Thyroid gland (tissue), 4 donors: ENCODE results near the gene SIX2. TPM values are rescaled to one million over a fixed set of nuclear protein-coding genes. Genes with fewer than 3 reads are reported as not detected.
"Not testable (repeated sequence)": the region's sequence is repeated elsewhere in the genome, so short reads cannot be mapped to it uniquely, and the experiment has no call there.

Experiments used
- DNase-seq, 2 donors: peaks; one replicate each; pipeline ENCODE4 v3.0.0-alpha.2; 2019
- H3K27ac ChIP-seq, 3 donors: fragments of 200-600 bp; sonication (generic); 1 replicate in 2 of 3; 2 replicates in 1 of 3; pipeline ENCODE4 v1.5.1; 2016 to 2019; ENCODE audit warnings: mild to moderate bottlenecking in 1 of 3, moderate library complexity in 1 of 3
- H3K27me3 ChIP-seq: fragments of 200-600 bp; sonication (generic); one replicate; pipeline ENCODE4 v1.5.1; 2019
- H3K36me3 ChIP-seq, 2 donors: fragments of 200-600 bp; sonication (generic); one replicate each; pipeline ENCODE4 v1.5.1; 2016 to 2019
- H3K4me1 ChIP-seq, 2 donors: fragments of 200-600 bp; sonication (generic); one replicate each; pipeline ENCODE4 v1.5.1; 2017 to 2019
- H3K4me3 ChIP-seq, 3 donors: fragments of 200-600 bp; sonication (generic); replicated peaks in 1 of 3; 1 replicate in 2 of 3; 2 replicates in 1 of 3; pipeline ENCODE4 v1.5.1; 2016; ENCODE audit warnings: mild to moderate bottlenecking in 1 of 3
- H3K9me3 ChIP-seq: fragments of 200-600 bp; sonication (generic); one replicate; pipeline ENCODE4 v1.5.1; 2017
- CTCF ChIP-seq, 6 experiments: fragments of 200-600 bp in 3 of 6; fragments of 450-650 bp in 3 of 6; sonication (generic) in 3 of 6; IDR thresholded peaks; one replicate each; pipeline ENCODE4 v1.5.1; 2016 to 2019; ENCODE audit warnings: antibody characterized with exemption in 6 of 6, mild to moderate bottlenecking in 2 of 6, inconsistent platforms in 1 of 6, moderate library complexity in 1 of 6
- POLR2A ChIP-seq, 2 donors: fragments of 450-650 bp; IDR thresholded peaks; one replicate each; pipeline ENCODE4 v1.6.1; 2017; ENCODE audit warnings: antibody characterized with exemption in 2 of 2, mild to moderate bottlenecking in 2 of 2, moderate library complexity in 1 of 2
- WGBS, 2 donors: methylation state at CpG; one replicate each; pipeline ENCODE4 v1.1.5; 2017; 5-methylcytosine and 5-hydroxymethylcytosine counted together
- intact Hi-C: fragments of 100-400 bp; cut with DNase I; formaldehyde crosslinking; loops from one replicate; pipeline ENCODE4 v1.15.1; 2023
- total RNA-seq, 4 donors: library from RNA; depleted of rRNA; stranded (reverse); fragments of >200 nt; gene quantifications; one replicate each; pipeline ENCODE4 v1.2.3, GENCODE V29; 2016

Gene SIX2
- total RNA-seq, 4 donors from 2014 or later = 0.24 to 3.1 (median 1.5) TPM; not detected in 1

GRCh38 chr2:45043174-45043573, 33.9 kb upstream of the SIX2 start:
- H3K27ac ChIP-seq = no peak overlapping the region
- no peaks in the 10 kb centered on the region for H3K36me3 ChIP-seq
- TF ChIP-seq POLR2A (IDR thresholded peaks at IDR 0.05) = no peak
- no peak for TF ChIP-seq CTCF (IDR thresholded peaks at IDR 0.05)
- H3K4me3 ChIP-seq = no peak overlapping the region
- H3K27me3 ChIP-seq = no peaks in the 10 kb centered on the region
- DNase-seq = no peak
- 63 to 67% methylated on average over 6 of the region's 6 CpGs for WGBS, 2 donors
- H3K9me3 ChIP-seq = no peaks in the 10 kb centered on the region
- intact Hi-C loops = no loop called here
- peaks cover 4 to 23% of the 10 kb centered on the region in 2 donors for H3K4me1 ChIP-seq

- Histone ChIP-seq H3K4me1 (peaks cover 4 to 23% of the 10 kb centered on the region in 2 donors), H3K9me3 (no peaks in the 10 kb centered on the region), H3K27me3 (no peaks in the 10 kb centered on the region), H3K4me3 (no peak overlapping the region), H3K36me3 (no peaks in the 10 kb centered on the region), H3K27ac (no peak overlapping the region)
- DNase-seq = no peak
- TF ChIP-seq CTCF (IDR thresholded peaks at IDR 0.05) = no peak
- TF ChIP-seq POLR2A (IDR thresholded peaks at IDR 0.05) = no peak
- intact Hi-C loops = no loop called here
- 27 to 48% methylated on average over 2 of the region's 2 CpGs for WGBS, 2 donors
Measured at GRCh38 chr2:45042401-45042800, 33.1 kb upstream of the SIX2 start.

- TF ChIP-seq POLR2A (IDR thresholded peaks at IDR 0.05) (no peak), CTCF (IDR thresholded peaks at IDR 0.05) (no peak)
- Histone ChIP-seq H3K4me1 (peaks cover 4 to 23% of the 10 kb centered on the region in 2 donors), H3K9me3 (no peaks in the 10 kb centered on the region), H3K36me3 (no peaks in the 10 kb centered on the region), H3K27me3 (no peaks in the 10 kb centered on the region), H3K4me3 (no peak overlapping the region), H3K27ac (no peak overlapping the region)
- intact Hi-C loops = no loop called here
- no peak for DNase-seq
Measured at GRCh38 chr2:45040786-45041185, 31.5 kb upstream of the SIX2 start.

GRCh38 chr2:45039804-45040203, 30.6 kb upstream of the SIX2 start:
- DNase-seq, H3K9me3 ChIP-seq, H3K27me3 ChIP-seq, H3K27ac ChIP-seq, H3K4me3 ChIP-seq, intact Hi-C loops, H3K36me3 ChIP-seq: not testable (repeated sequence)
- H3K4me1 ChIP-seq = peaks cover 4 to 23% of the 10 kb centered on the region in 2 donors
- whole genome bisulfite sequencing, 2 donors = 74 to 76% methylated on average over 5 of the region's 5 CpGs

- H3K27me3 ChIP-seq, DNase-seq, H3K4me3 ChIP-seq, H3K9me3 ChIP-seq, H3K36me3 ChIP-seq, intact Hi-C loops, H3K27ac ChIP-seq: not testable (repeated sequence)
- 83 to 91% methylated on average over 5 of the region's 5 CpGs for WGBS, 2 donors
- peaks cover 4 to 23% of the 10 kb centered on the region in 2 donors for H3K4me1 ChIP-seq
Measured at GRCh38 chr2:45038861-45039260, 29.6 kb upstream of the SIX2 start.

GRCh38 chr2:45033302-45033701, 24.1 kb upstream of the SIX2 start:
- no peak for DNase-seq
- Histone ChIP-seq H3K4me1 (no peaks in the 10 kb centered on the region), H3K27ac (no peak overlapping the region), H3K27me3 (no peaks in the 10 kb centered on the region), H3K4me3 (no peak overlapping the region), H3K36me3 (no peaks in the 10 kb centered on the region), H3K9me3 (no peaks in the 10 kb centered on the region)
- intact Hi-C loops = no loop called here
- WGBS, 2 donors = 81 to 97% methylated on average over 4 of the region's 4 CpGs
- TF ChIP-seq POLR2A (IDR thresholded peaks at IDR 0.05) (no peak), CTCF (IDR thresholded peaks at IDR 0.05) (no peak)
